GM21737 (cell line): ENCODE results near the gene CSRP3.

ENCODE experiments used
- ATAC-seq: cut with Tn5 transposase; IDR thresholded peaks from one replicate; pipeline ENCODE4 v1.9.1; 2021; ENCODE audit warnings: mild to moderate bottlenecking, moderate library complexity; ENCODE audit not compliant: unreplicated experiment

The CSRP3 gene

GRCh38 chr11:19191530-19192169, 10.1 kb downstream of the CSRP3 start:
- no peak for ATAC-seq

- no peak for ATAC-seq
Measured at GRCh38 chr11:19187833-19188258, 13.9 kb downstream of the CSRP3 start.

- ATAC-seq, result no peak
Measured at GRCh38 chr11:19187114-19187832, 14.5 kb downstream of the CSRP3 start.

DNA sequence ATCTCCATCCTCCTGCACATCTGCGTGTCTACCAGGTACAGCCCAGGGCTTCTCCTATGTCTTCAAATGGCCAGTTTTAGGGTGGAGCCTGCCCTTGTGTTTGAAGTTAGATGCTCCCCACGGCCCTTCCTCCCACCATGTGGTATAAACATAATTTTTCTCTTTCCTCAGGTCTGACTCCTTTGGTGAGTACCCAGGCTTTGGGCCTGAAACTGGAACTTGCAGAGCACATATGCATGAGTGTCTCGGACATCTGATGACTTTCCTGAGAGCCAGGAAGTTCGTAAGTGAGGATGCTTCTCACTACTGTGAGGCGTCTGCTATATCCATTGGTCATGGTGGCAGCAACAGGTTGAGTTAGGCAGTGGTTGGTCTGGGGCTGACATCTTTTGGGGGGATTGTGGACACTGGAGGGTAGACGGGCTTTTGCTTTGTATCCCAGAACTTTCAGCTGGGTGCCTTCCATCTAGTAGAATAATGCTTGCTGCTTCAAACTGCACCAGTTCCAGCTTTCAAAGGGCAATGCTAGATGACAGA, 16.2 kb downstream of the CSRP3 start:
- no peak for ATAC-seq

GRCh38 chr11:19185036-19185435, 16.7 kb downstream of the CSRP3 start:
- ATAC-seq, result no peak

GRCh38 chr11:19183646-19184045, 18.1 kb downstream of the CSRP3 start:
- no peak for ATAC-seq

GRCh38 chr11:19181531-19182261, 20.1 kb downstream of the CSRP3 start:
- no peak for ATAC-seq

- ATAC-seq, result no peak
Measured at GRCh38 chr11:19176629-19177186, 25.1 kb downstream of the CSRP3 start.

- ATAC-seq, result no peak
Measured at GRCh38 chr11:19173964-19174638, 27.7 kb downstream of the CSRP3 start.

- ATAC-seq, result no peak
Measured at GRCh38 chr11:19173004-19173689, 28.6 kb downstream of the CSRP3 start.

GRCh38 chr11:19168090-19168489, 33.7 kb downstream of the CSRP3 start:
- no peak for ATAC-seq

DNA sequence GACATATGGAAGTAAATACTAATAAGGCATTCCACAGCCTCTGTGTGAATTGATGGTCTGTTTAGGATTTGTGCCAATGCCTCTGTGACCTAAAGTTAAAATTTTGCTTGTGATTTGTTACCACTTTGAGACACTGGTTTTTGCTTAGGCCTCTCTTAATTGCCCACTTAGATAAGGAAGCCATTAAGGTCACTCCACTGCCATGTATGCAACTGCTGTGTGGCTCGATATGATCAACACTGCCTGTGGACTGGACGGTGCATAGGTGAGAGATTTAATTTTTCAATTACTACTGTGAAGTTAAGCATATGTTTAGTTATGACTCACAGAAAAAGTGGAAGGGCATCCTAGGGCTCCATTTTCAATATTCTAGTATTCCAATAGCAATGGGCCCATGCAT, 36.9 kb downstream of the CSRP3 start:
- no peak for ATAC-seq

DNA sequence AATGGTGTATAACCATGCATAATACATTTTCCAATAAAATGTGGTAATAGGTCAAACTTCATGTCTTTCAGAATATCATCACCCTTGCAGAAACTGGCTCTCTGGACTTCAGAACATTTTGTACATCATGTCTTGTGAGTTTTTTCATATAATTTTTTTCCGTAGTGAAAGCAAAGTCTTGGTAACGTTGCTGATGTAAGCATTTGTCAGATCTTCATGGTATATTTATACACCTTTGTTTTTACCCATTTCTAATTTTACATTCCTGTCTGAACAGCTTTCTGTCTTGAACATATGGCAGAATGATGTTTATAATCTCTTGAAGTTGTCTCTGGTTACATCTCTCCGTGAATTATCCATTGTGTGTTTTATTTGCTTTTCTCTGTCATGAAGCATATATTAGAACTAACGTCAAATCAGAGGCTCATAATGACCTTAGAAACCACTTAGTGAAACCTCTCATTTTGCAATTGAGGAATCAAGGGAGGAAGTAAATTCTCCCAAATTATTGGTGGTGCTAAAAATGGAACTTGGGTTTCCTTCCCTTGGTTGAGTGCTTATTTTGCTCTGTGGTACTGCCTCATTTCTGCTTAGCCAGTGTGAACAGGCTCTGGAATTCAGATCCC, 37.4 kb downstream of the CSRP3 start:
- ATAC-seq, result no peak

DNA sequence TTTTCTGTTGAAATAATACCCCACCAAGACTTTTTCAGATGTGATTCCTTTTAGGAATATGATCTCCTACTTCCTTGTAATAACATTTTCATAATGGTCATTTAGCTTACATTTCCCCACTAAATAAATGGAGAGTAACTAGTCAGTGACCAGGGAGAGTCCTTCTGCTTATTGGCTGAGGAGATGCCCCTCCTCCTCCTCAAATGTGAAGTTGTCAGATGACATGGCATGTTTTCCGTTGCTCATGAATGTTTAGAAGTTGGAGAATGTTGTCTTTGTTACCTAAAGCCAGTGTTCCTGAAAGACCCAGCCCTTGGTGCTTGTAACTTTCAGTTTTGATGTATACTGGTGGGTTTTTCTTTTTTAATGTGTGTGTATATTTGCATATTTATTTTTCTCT, 38.2 kb downstream of the CSRP3 start:
- no peak for ATAC-seq

DNA sequence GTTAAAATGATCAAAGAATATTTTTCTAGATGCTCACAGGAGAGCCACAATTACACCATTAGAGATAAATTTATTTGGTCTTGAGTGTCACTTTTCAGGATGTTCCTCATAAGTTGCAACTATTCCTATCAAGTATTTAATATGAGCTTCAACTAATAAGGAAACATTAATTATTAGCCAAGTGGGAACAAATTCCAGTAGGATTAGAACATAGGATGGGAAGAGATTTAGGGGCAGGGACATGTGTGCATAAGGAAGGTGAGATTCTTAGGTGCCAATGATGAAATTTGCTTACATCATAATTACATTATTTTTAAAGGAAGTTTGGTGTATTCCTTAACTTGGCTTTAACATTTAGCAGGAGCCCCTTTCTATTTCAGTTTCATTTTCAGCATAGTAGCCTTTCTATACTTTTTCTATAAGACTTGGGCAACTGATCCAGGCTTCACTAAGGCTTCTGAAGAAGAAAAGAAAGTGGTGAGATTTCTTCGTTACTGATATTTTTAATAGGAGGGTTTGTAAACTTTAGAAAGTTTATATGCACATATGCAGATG, 38.8 kb downstream of the CSRP3 start:
- ATAC-seq, result no peak

GRCh38 chr11:19161651-19162050, 40.1 kb downstream of the CSRP3 start:
- no peak for ATAC-seq

- no peak for ATAC-seq
Measured at GRCh38 chr11:19160847-19161246, 40.9 kb downstream of the CSRP3 start.

- ATAC-seq, result no peak
Measured at GRCh38 chr11:19156892-19157291, 44.9 kb downstream of the CSRP3 start.

GRCh38 chr11:19145319-19145718, 56.5 kb downstream of the CSRP3 start:
- ATAC-seq, result no peak
